Measurements from ENCODE around the gene ZDHHC14.

Gene ZDHHC14

GRCh38 chr6:157436944-157437336, 56.0 kb downstream of the ZDHHC14 start:
- DNase-seq (ENCODE audit: extremely low read depth, low read depth), result no peak
- no peak for TF ChIP-seq CTCF (IDR thresholded peaks at IDR 0.05; ENCODE audit: low read depth, low read length, missing control alignments)
- H3K4me3 ChIP-seq (replicated peaks; ENCODE audit: low read depth, low read length), result no peak overlapping the region

- H3K4me3 ChIP-seq (replicated peaks; ENCODE audit: low read depth, low read length), result no peak overlapping the region
- DNase-seq (ENCODE audit: extremely low read depth, low read depth), result no peak
- TF ChIP-seq CTCF (IDR thresholded peaks at IDR 0.05; ENCODE audit: low read depth, low read length, missing control alignments), result no peak
Observed at GRCh38 chr6:157438611-157439111, 57.7 kb downstream of the ZDHHC14 start.

GRCh38 chr6:157440171-157440570, 59.2 kb downstream of the ZDHHC14 start:
- no peak for TF ChIP-seq CTCF (IDR thresholded peaks at IDR 0.05; ENCODE audit: low read depth, low read length, missing control alignments)
- no peak for DNase-seq (ENCODE audit: extremely low read depth, low read depth)

GRCh38 chr6:157442291-157442690, 61.3 kb downstream of the ZDHHC14 start:
- no peak overlapping the region for H3K4me3 ChIP-seq (replicated peaks; ENCODE audit: low read depth, low read length)
- DNase-seq (ENCODE audit: extremely low read depth, low read depth), result no peak
- TF ChIP-seq CTCF (IDR thresholded peaks at IDR 0.05; ENCODE audit: low read depth, low read length, missing control alignments), result no peak

More at GRCh38 chr6:157440171-157440570, 59.2 kb downstream of the ZDHHC14 start:
- no peak overlapping the region for H3K4me3 ChIP-seq (replicated peaks; ENCODE audit: low read depth, low read length)

GRCh38 chr6:157443066-157443800, 62.2 kb downstream of the ZDHHC14 start:
- H3K4me3 ChIP-seq (replicated peaks; ENCODE audit: low read depth, low read length), result no peak overlapping the region
- no peak for TF ChIP-seq CTCF (IDR thresholded peaks at IDR 0.05; ENCODE audit: low read depth, low read length, missing control alignments)
- DNase-seq (ENCODE audit: extremely low read depth, low read depth), result peak; percentile 74

- DNase-seq (ENCODE audit: extremely low read depth, low read depth), result no peak
- H3K4me3 ChIP-seq (replicated peaks; ENCODE audit: low read depth, low read length), result no peak overlapping the region
- TF ChIP-seq CTCF (IDR thresholded peaks at IDR 0.05; ENCODE audit: low read depth, low read length, missing control alignments), result no peak
Observed at GRCh38 chr6:157445277-157446009, 64.5 kb downstream of the ZDHHC14 start.

Measured in HFF-Myc (cell line).